IPS-15b (cell line): Measurements from ENCODE around the gene SDK1.

Source experiments
- H3K27me3 ChIP-seq: one replicate; pipeline ENCODE4 v1.6.1; 2013; ENCODE audit warnings: low read length; ENCODE audit not compliant: control insufficient read depth, insufficient read depth
- H3K36me3 ChIP-seq: one replicate; pipeline ENCODE4 v1.6.1; 2013; ENCODE audit warnings: low read length; ENCODE audit not compliant: control insufficient read depth, insufficient read depth
- H3K4me1 ChIP-seq: one replicate; pipeline ENCODE4 v1.6.1; 2013; ENCODE audit warnings: mild to moderate bottlenecking, low read length; ENCODE audit not compliant: control insufficient read depth, insufficient read depth
- H3K4me3 ChIP-seq: one replicate; pipeline ENCODE4 v1.5.1; 2013; ENCODE audit warnings: low read depth, low read length
- H3K9ac ChIP-seq: one replicate; pipeline ENCODE4 v1.6.1; 2013; ENCODE audit warnings: low read depth, mild to moderate bottlenecking, low read length
- H3K9me3 ChIP-seq: one replicate; pipeline ENCODE4 v1.6.1; 2013; ENCODE audit warnings: mild to moderate bottlenecking, low read length; ENCODE audit not compliant: control insufficient read depth, insufficient read depth

The SDK1 gene

GRCh38 chr7:3668743-3669142 lies 367.7 kb downstream of the SDK1 start:
- Histone ChIP-seq H3K36me3 (no peaks in the 10 kb centered on the region), H3K4me3 (no peak overlapping the region), H3K9me3 (no peaks in the 10 kb centered on the region), H3K4me1 (no peaks in the 10 kb centered on the region), H3K9ac (no peak overlapping the region), H3K27me3 (no peaks in the 10 kb centered on the region)

GRCh38 chr7:3670898-3671297 lies 369.8 kb downstream of the SDK1 start:
- Histone ChIP-seq H3K4me3 (no peak overlapping the region), H3K27me3 (no peaks in the 10 kb centered on the region), H3K9ac (no peak overlapping the region), H3K4me1 (no peaks in the 10 kb centered on the region), H3K9me3 (no peaks in the 10 kb centered on the region), H3K36me3 (no peaks in the 10 kb centered on the region)

DNA sequence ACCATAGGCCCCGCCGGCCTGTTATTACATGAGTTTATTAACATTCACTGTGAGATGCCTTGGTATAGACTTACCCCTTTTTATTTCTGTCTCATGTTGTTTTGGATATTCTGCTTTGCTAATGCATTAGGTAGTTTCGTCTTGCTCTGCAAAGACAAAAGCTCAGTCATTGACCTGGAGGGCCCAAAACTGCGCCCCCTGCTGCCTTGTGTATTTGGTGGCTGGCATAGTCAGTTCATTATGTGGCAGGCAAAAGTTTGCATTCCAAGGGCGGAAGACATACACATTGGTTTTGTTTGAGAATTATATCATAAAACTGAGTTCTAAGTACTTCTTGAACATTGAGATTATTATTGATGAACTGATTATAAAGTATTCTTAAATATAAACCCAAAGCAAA lies 372.5 kb downstream of the SDK1 start:
- H3K27me3 ChIP-seq = no peaks in the 10 kb centered on the region
- H3K4me1 ChIP-seq = no peaks in the 10 kb centered on the region
- no peak overlapping the region for H3K9ac ChIP-seq
- H3K9me3 ChIP-seq = no peaks in the 10 kb centered on the region
- no peak overlapping the region for H3K4me3 ChIP-seq
- no peaks in the 10 kb centered on the region for H3K36me3 ChIP-seq

- Histone ChIP-seq H3K27me3 (no peaks in the 10 kb centered on the region), H3K4me3 (no peak overlapping the region), H3K36me3 (no peaks in the 10 kb centered on the region), H3K9ac (no peak overlapping the region), H3K9me3 (no peaks in the 10 kb centered on the region), H3K4me1 (no peaks in the 10 kb centered on the region)
These were observed 377.3 kb downstream of the SDK1 start for GRCh38 chr7:3678314-3678810.

DNA sequence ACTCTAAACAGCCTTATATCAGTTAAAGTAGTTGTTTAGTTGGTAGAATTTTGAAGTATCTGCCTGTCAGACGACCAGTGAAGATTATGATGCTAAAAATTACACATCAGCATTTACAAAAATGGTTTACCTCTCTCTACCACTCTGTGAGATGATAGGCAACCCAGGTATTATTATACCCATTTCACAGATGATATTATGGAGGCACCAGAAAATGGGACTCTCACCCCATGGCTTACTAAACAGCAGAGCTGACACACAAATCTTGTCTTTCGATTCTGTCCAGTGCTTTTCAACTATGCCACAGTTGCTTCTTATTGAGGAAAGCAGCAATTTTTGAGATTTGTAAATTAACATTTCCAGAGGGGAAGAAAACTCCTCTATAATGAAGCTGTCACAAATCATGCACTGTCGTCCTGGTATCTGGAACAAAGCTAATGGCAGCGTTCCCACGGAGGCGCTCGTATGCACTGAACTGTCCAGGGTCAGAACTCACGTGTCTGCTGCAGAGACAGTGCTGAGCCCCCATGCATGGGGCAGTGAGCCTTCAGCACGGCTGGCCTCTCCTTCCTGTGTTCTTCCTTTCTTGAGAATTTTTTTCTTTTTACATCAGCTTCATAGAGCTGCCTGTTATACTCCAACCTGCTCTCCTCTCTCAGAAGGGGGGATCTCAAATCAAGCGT lies 381.1 kb downstream of the SDK1 start:
- no peaks in the 10 kb centered on the region for H3K27me3 ChIP-seq
- no peaks in the 10 kb centered on the region for H3K36me3 ChIP-seq
- no peaks in the 10 kb centered on the region for H3K9me3 ChIP-seq
- H3K4me1 ChIP-seq = peaks cover 14% of the 10 kb centered on the region
- H3K9ac ChIP-seq = no peak overlapping the region
- H3K4me3 ChIP-seq = no peak overlapping the region

- Histone ChIP-seq H3K36me3 (no peaks in the 10 kb centered on the region), H3K9me3 (no peaks in the 10 kb centered on the region)
These were observed 382.8 kb downstream of the SDK1 start for GRCh38 chr7:3683546-3684539.

DNA sequence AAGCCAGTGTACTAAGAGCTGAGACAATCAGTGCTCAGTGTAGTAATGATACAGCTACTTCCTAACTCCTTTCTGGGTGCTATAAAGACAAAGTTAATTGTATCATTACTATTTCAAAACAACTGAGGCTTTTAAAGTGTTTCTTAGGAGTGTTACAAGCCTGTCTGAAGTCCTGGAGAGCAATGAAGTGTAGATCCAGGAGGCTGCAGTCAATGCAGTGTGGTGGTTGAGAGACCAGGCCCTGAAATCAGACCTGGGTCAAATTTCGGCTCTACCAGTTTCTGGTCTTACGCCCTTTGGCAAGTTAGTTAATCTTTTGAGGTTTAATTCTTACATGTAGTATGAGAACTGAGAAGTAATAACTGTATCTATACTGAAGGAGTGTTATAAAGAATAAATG lies 387.0 kb downstream of the SDK1 start:
- H3K4me3 ChIP-seq = no peak overlapping the region
- H3K9me3 ChIP-seq = no peaks in the 10 kb centered on the region
- no peaks in the 10 kb centered on the region for H3K27me3 ChIP-seq
- H3K4me1 ChIP-seq = peaks cover 23% of the 10 kb centered on the region
- no peaks in the 10 kb centered on the region for H3K36me3 ChIP-seq
- H3K9ac ChIP-seq = no peak overlapping the region

More at GRCh38 chr7:3683546-3684539, 382.8 kb downstream of the SDK1 start:
- Histone ChIP-seq H3K4me3 (no peak overlapping the region), H3K9ac (no peak overlapping the region), H3K4me1 (peaks cover 14% of the 10 kb centered on the region), H3K27me3 (no peaks in the 10 kb centered on the region)

GRCh38 chr7:3688842-3689241 lies 387.8 kb downstream of the SDK1 start:
- Histone ChIP-seq H3K9ac (no peak overlapping the region), H3K36me3 (no peaks in the 10 kb centered on the region), H3K4me3 (no peak overlapping the region), H3K9me3 (no peaks in the 10 kb centered on the region), H3K27me3 (no peaks in the 10 kb centered on the region), H3K4me1 (peaks cover 21% of the 10 kb centered on the region)

DNA sequence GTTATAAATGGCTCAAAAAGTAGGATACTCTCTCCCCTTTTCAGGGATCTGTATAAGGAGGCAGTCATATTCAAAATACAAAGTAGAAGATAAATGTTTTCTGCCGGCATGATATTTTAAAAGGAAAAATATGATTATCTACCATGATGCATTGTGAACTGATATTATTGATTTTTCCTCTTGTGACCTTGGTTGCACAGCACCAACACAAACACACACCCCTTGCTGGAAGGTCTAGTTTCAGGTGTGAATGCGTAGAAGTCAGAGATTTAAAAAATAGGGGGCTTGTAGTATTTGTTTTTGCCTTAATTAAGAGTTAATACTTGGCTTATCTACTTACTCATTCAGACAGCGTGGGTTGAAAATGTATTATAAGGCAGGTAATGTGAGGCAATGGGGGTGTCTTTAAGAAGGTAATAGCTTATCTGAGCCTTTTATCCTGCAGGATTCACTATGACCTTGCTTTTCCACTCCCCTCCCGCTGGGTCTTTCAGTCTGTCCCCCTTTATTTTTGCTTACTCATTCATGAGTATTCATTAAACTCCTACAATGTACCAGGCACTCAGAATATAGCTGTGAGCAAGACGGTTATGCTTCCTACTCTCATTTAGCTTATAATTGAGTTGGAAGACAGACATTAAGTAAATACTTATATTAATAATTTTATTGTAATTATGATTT lies 390.6 kb downstream of the SDK1 start:
- Histone ChIP-seq H3K4me1 (peaks cover 12% of the 10 kb centered on the region), H3K36me3 (no peaks in the 10 kb centered on the region), H3K4me3 (no peak overlapping the region), H3K9ac (no peak overlapping the region), H3K9me3 (no peaks in the 10 kb centered on the region), H3K27me3 (no peaks in the 10 kb centered on the region)

DNA sequence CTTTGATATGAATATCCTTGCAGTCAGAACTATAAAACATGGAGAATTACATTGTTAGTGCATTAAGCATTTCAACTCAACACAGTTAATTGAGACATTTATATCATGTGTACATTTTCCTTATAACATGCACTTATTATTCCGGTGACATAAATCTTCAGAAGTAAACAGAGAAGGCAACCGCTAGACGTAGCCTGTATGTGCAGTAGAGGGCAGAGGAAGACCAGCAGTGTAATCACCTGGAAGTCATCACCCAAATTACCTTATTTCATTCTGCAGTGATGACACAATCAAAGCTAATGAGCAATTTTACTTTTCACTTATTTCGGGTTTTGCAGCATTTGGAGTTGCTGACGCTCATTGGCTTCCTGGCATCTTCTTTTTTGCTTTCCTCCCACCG lies 394.6 kb downstream of the SDK1 start:
- no peak overlapping the region for H3K9ac ChIP-seq
- peaks cover 12% of the 10 kb centered on the region for H3K4me1 ChIP-seq
- no peak overlapping the region for H3K4me3 ChIP-seq
- no peaks in the 10 kb centered on the region for H3K36me3 ChIP-seq
- H3K9me3 ChIP-seq = no peaks in the 10 kb centered on the region
- H3K27me3 ChIP-seq = no peaks in the 10 kb centered on the region

DNA sequence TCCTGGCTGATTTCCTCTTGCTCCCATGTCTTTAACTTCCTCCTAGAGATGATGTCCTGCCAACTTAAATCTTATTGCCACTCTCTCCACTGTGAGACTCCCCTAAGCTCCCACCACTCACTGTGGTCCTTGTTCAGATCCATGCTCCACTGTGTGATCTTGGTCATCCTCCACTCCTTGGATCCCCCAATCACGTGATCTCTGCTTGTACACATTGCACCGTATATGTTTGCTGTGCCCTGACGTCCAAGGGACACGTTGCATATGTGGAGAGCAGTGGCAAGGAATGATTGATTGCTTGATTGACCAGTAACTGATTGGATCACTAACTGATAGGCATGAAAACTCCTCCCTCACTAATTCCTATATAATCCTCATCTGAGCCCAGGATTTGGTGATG lies 395.1 kb downstream of the SDK1 start:
- Histone ChIP-seq H3K9ac (no peak overlapping the region), H3K36me3 (no peaks in the 10 kb centered on the region), H3K4me1 (peaks cover 12% of the 10 kb centered on the region), H3K27me3 (no peaks in the 10 kb centered on the region), H3K9me3 (no peaks in the 10 kb centered on the region), H3K4me3 (no peak overlapping the region)
